Gastroesophageal sphincter (tissue), 4 donors: ENCODE data around the gene PRICKLE1. TPM values are rescaled to one million over a fixed set of nuclear protein-coding genes. Genes with fewer than 3 reads are reported as not detected.

Experiments
- ATAC-seq: fragments of 150-250 bp; one replicate; pipeline ENCODE4 v1.9.1; 2016; ENCODE audit warnings: mild to moderate bottlenecking, moderate library complexity
- H3K27ac ChIP-seq, 4 donors: fragments of 200-600 bp; sonication (generic) in 3 of 4; 1 replicate in 3 of 4; 2 replicates in 1 of 4; pipeline ENCODE4 v1.5.1; 2016 to 2019
- H3K27me3 ChIP-seq: fragments of 200-600 bp; sonication (generic); one replicate; pipeline ENCODE4 v1.5.1; 2019
- H3K36me3 ChIP-seq, 2 donors: fragments of 200-600 bp; sonication (generic); one replicate each; pipeline ENCODE4 v1.5.1; 2019; ENCODE audit warnings: control low read depth in 1 of 2
- H3K4me1 ChIP-seq, 3 donors: fragments of 200-600 bp; sonication (generic); 1 replicate in 2 of 3; 2 replicates in 1 of 3; pipeline ENCODE4 v1.5.1; 2016 to 2019; ENCODE audit warnings: control low read depth in 2 of 3
- H3K4me3 ChIP-seq, 2 donors: fragments of 200-600 bp; sonication (generic); one replicate each; pipeline ENCODE4 v1.5.1; 2019; ENCODE audit warnings: mild to moderate bottlenecking in 1 of 2, moderate library complexity in 1 of 2
- H3K9me3 ChIP-seq, 3 donors: fragments of 200-600 bp; sonication (generic); one replicate each; pipeline ENCODE4 v1.5.1; 2017 to 2019; ENCODE audit warnings: control low read depth in 2 of 3
- EP300 ChIP-seq: sonication (generic); formaldehyde crosslinking; IDR thresholded peaks from one replicate; pipeline ENCODE4 v1.6.1; 2017; ENCODE audit warnings: antibody characterized with exemption, mild to moderate bottlenecking
- POLR2A ChIP-seq, 2 donors: fragments of 450-650 bp; IDR thresholded peaks; one replicate each; pipeline ENCODE4 v1.6.1; 2017; ENCODE audit warnings: antibody characterized with exemption in 2 of 2, mild to moderate bottlenecking in 2 of 2, moderate library complexity in 1 of 2
- POLR2AphosphoS5 ChIP-seq: sonication (generic); formaldehyde crosslinking; IDR thresholded peaks from one replicate; pipeline ENCODE4 v1.6.1; 2017; ENCODE audit warnings: antibody characterized with exemption
- WGBS, 2 donors: methylation state at CpG; one replicate each; pipeline ENCODE4 v1.1.5; 2018; ENCODE audit warnings: low coverage in 1 of 2; 5-methylcytosine and 5-hydroxymethylcytosine counted together
- total RNA-seq, 4 donors: library from RNA; depleted of rRNA; stranded (reverse); fragments of >200 nt; gene quantifications; one replicate each; pipeline ENCODE4 v1.1.0, GENCODE V29; 2016
- TF ChIP-seq, protein P1 (sequence below), 4 experiments: fragments of 200-600 bp in 2 of 4; fragments of 450-650 bp in 2 of 4; sonication (generic) in 1 of 4; IDR thresholded peaks; one replicate each; pipeline ENCODE4 v1.5.1; 2017 to 2019; ENCODE audit warnings: antibody characterized with exemption in 4 of 4, mild to moderate bottlenecking in 2 of 4, moderate library complexity in 2 of 4

PRICKLE1 gene
- total RNA-seq, 4 donors from 2014 or later: 8.3 to 30.0 (median 23.3) TPM

DNA sequence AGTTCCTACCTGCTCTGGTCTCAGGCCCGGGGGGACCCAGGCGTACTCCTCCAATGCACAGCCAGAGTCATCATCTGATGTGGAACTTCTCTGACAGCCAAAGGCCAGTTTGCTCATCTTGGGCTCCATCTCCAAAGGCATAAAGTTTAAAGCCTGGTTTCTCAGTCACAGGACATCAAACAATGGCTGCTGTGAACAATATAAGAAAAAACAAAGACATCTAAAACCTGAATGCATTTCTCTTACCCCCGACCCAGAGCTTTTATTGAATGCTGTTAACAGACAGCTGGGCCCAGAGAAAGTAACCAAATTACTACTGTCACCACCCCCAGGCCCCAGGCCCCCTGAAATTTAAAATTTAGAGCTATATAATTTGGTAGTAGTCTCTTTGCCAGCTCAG lies 117.2 kb downstream of the PRICKLE1 start:
- 86 to 95% methylated on average over 1 to 2 of the region's 3 CpGs for WGBS, 2 donors
- Histone ChIP-seq H3K27me3 (no peaks in the 10 kb centered on the region), H3K4me1 (peaks cover 0 to 54% (median 4%) of the 10 kb centered on the region in 3 donors), H3K9me3 (no peaks in the 10 kb centered on the region), H3K36me3 (peaks cover 0 to 27% of the 10 kb centered on the region in 2 donors), H3K27ac (no peak overlapping the region), H3K4me3 (no peak overlapping the region)
- ATAC-seq: no peak
- no peak for TF ChIP-seq POLR2AphosphoS5
- TF ChIP-seq EP300: no peak
- TF ChIP-seq, protein P1, sequence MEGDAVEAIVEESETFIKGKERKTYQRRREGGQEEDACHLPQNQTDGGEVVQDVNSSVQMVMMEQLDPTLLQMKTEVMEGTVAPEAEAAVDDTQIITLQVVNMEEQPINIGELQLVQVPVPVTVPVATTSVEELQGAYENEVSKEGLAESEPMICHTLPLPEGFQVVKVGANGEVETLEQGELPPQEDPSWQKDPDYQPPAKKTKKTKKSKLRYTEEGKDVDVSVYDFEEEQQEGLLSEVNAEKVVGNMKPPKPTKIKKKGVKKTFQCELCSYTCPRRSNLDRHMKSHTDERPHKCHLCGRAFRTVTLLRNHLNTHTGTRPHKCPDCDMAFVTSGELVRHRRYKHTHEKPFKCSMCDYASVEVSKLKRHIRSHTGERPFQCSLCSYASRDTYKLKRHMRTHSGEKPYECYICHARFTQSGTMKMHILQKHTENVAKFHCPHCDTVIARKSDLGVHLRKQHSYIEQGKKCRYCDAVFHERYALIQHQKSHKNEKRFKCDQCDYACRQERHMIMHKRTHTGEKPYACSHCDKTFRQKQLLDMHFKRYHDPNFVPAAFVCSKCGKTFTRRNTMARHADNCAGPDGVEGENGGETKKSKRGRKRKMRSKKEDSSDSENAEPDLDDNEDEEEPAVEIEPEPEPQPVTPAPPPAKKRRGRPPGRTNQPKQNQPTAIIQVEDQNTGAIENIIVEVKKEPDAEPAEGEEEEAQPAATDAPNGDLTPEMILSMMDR (IDR thresholded peaks at IDR 0.05): no peak
- TF ChIP-seq POLR2A (IDR thresholded peaks at IDR 0.05): no peak

DNA sequence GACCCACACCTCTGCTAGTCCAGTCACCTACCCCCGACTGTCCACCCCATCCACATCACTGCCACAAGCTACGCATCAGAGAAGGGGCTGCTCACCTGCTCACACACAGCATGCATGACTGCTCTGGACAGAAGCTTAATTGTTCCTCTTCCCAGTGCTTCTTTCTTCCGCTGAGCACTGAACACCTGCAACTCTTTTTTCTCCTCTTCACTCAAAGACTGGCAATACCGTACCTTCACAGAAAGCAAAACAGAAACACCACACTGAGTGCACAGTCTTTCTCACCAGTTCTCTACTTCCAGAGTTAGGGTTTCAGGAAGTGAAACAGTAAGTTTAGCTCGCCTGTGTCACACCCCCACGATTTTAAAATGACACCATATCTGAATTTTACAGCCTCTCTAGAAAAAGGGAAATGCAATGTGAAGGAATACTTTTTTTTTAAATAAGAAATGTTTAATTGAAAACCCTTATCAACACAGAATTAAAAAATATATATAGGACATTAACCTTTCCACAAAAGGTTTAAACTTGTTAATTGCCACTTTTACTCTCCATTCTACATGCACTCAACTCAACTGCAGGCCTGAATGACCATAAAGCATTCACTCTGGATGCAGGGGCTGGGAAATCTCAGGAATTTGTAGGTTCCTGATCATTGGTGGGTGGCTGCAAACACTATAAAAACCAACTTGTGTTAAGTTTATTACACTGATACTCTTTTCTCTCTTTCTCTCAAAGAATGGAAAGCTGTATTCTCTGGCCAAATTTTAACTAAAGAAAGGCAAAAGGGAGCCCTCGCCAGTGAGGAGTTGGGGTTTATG lies 120.0 kb downstream of the PRICKLE1 start:
- WGBS, 2 donors: 66 to 84% methylated on average over 3 to 5 of the region's 7 CpGs
- TF ChIP-seq EP300: no peak
- TF ChIP-seq, protein P1 (IDR thresholded peaks at IDR 0.05): no peak
- no peak for TF ChIP-seq POLR2A (IDR thresholded peaks at IDR 0.05)
- TF ChIP-seq POLR2AphosphoS5: no peak
- peaks cover 0 to 45% (median 4%) of the 10 kb centered on the region in 3 donors for H3K4me1 ChIP-seq
- H3K4me3 ChIP-seq: peak overlapping the region in 1 of 2 donors; percentile 3
- H3K36me3 ChIP-seq: peaks cover 0 to 50% of the 10 kb centered on the region in 2 donors
- no peak for ATAC-seq
- H3K9me3 ChIP-seq: no peaks in the 10 kb centered on the region
- no peaks in the 10 kb centered on the region for H3K27me3 ChIP-seq
- peak overlapping the region in 2 of 4 donors; percentile 9 to 48 for H3K27ac ChIP-seq

DNA sequence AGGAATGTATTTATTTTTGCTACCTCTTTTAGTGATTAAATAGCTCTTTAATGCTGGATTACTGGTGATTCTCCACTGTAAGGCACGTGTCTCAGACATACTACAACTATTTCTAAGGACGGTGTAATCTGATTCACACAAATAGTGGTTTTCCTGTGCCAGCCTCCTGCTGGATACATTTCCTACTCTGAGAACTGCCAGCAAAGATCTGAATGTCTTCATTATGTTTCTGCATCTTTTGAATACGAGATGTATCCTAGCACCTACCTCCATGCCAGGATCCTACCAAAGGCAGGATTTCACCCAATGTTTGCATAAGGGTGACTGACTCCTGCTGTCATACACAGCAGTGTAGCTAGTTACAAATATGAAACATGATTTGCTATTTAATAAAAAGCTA lies 120.6 kb downstream of the PRICKLE1 start:
- 11 to 19% methylated on average over 3 of the region's 3 CpGs for WGBS, 2 donors
- Histone ChIP-seq H3K4me1 (peaks cover 0 to 38% (median 4%) of the 10 kb centered on the region in 3 donors), H3K27me3 (no peaks in the 10 kb centered on the region), H3K36me3 (peaks cover 0 to 56% of the 10 kb centered on the region in 2 donors), H3K27ac (peak overlapping the region in 3 of 4 donors; percentile 9 to 48 (median 10)), H3K9me3 (no peaks in the 10 kb centered on the region), H3K4me3 (peak overlapping the region in 1 of 2 donors; percentile 3)
- ATAC-seq: no peak
- TF ChIP-seq EP300 (no peak), POLR2AphosphoS5 (no peak), POLR2A (IDR thresholded peaks at IDR 0.05) (no peak)
- TF ChIP-seq, protein P1 (IDR thresholded peaks at IDR 0.05): no peak

DNA sequence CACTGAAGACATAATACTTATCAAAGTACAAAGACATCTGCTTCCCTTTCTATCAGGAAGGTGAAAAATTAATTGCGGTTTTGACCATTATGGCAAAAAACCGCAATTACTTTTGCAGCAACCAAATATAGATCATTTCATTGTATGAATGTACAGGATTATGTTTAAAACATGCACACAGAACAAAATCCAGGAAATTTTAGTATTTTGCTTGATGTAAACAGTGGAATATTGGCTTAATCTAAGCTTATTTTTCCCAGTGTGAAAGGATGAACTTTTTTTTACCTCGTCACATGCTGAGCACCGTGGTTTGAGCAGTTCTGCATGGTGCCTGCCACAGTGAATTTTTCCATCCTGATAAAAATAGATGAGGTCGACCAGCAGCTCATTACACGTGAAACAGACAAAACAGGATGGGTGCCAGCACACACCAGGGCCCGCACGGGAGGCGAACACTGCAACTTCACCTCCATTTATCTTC lies 121.2 kb downstream of the PRICKLE1 start:
- TF ChIP-seq EP300 (no peak), POLR2A (IDR thresholded peaks at IDR 0.05) (no peak), POLR2AphosphoS5 (no peak)
- TF ChIP-seq, protein P1 (IDR thresholded peaks at IDR 0.05): no peak
- Histone ChIP-seq H3K27me3 (no peaks in the 10 kb centered on the region), H3K36me3 (peaks cover 0 to 62% of the 10 kb centered on the region in 2 donors), H3K4me3 (no peak overlapping the region), H3K9me3 (no peaks in the 10 kb centered on the region), H3K27ac (peak overlapping the region in 3 of 4 donors; percentile 9 to 48 (median 10)), H3K4me1 (peaks cover 0 to 33% (median 4%) of the 10 kb centered on the region in 3 donors)
- WGBS, 2 donors: 16 to 41% methylated on average over 3 to 9 of the region's 9 CpGs
- peak; percentile 34 for ATAC-seq
